ENCODE measurements around the gene PRM2. TPM values are rescaled to one million over a fixed set of nuclear protein-coding genes. Genes with fewer than 3 reads are reported as not detected.

Gene PRM2
- total RNA-seq, 1 donor from 2014 or later: not detected

GRCh38 chr16:11298143-11298900 lies 22.0 kb upstream of the PRM2 start:
- peaks cover 18% of the 10 kb centered on the region for H3K4me1 ChIP-seq
- intact Hi-C loops (cut with micrococcal nuclease): no loop called here
- peak overlapping the region; percentile 80 for H3K27ac ChIP-seq (replicated peaks)
- H3K27me3 ChIP-seq (ENCODE audit: low read depth): no peaks in the 10 kb centered on the region
- no peaks in the 10 kb centered on the region for H3K36me3 ChIP-seq
- no peak for DNase-seq
- H3K9me3 ChIP-seq (replicated peaks): no peaks in the 10 kb centered on the region
- H3K4me3 ChIP-seq: no peak overlapping the region
- no peak for TF ChIP-seq CTCF (IDR thresholded peaks at IDR 0.05; ENCODE audit: borderline replicate concordance)

DNA sequence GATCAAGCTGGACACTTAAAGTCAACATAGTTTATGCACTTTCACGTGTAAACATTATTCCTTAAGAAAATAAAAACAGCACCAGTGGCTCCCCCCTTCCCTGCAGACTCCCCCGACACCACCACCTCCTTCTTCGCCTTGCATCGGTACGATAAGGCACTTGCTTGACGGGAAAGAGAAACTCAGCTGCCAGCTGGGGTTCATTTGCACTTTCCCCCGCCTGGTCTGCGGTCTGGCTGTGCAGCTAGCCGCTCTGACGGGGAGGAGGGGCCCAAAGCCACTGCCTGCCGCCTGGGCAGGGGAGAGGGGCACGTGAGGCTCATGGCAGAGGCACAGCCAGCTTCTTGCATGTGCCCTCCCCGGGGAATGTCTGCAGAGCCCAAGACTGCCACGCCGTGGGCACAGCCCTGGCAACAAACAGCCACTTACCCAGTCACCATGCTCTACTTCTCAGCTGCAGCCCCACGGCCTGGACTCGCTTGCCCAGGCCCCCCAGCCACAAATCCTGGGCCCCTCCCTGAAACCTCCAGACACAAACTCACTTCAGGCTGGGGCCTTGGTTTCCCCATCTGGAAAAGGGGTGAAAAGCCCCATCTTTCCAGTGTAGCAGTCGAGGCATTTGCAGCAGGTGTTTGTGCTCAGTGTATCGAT lies 21.3 kb upstream of the PRM2 start:
- DNase-seq: peak; percentile 77
- peak; percentile 41 for TF ChIP-seq CTCF (IDR thresholded peaks at IDR 0.05; ENCODE audit: borderline replicate concordance)
- Histone ChIP-seq H3K9me3 (replicated peaks) (no peaks in the 10 kb centered on the region), H3K36me3 (no peaks in the 10 kb centered on the region), H3K4me3 (peak overlapping the region; percentile 47), H3K27ac (replicated peaks) (peak overlapping the region; percentile 80), H3K27me3 (ENCODE audit: low read depth) (no peaks in the 10 kb centered on the region), H3K4me1 (peaks cover 16% of the 10 kb centered on the region)
- intact Hi-C loops (cut with micrococcal nuclease): no loop called here

GRCh38 chr16:11296706-11297491 lies 20.6 kb upstream of the PRM2 start:
- Histone ChIP-seq H3K27me3 (ENCODE audit: low read depth) (no peaks in the 10 kb centered on the region), H3K4me3 (peak overlapping the region; percentile 47), H3K9me3 (replicated peaks) (no peaks in the 10 kb centered on the region), H3K27ac (replicated peaks) (peak overlapping the region; percentile 80), H3K36me3 (no peaks in the 10 kb centered on the region), H3K4me1 (peaks cover 16% of the 10 kb centered on the region)
- intact Hi-C loops (cut with micrococcal nuclease): no loop called here
- DNase-seq: no peak
- no peak for TF ChIP-seq CTCF (IDR thresholded peaks at IDR 0.05; ENCODE audit: borderline replicate concordance)

- H3K36me3 ChIP-seq: no peaks in the 10 kb centered on the region
- intact Hi-C loops (cut with micrococcal nuclease): no loop called here
- TF ChIP-seq CTCF (IDR thresholded peaks at IDR 0.05; ENCODE audit: borderline replicate concordance): no peak
- no peak overlapping the region for H3K27ac ChIP-seq (replicated peaks)
- H3K4me1 ChIP-seq: peaks cover 16% of the 10 kb centered on the region
- DNase-seq: no peak
- no peak overlapping the region for H3K4me3 ChIP-seq
- no peaks in the 10 kb centered on the region for H3K9me3 ChIP-seq (replicated peaks)
- H3K27me3 ChIP-seq (ENCODE audit: low read depth): no peaks in the 10 kb centered on the region
These were observed 20.0 kb upstream of the PRM2 start for GRCh38 chr16:11296351-11296705.

DNA sequence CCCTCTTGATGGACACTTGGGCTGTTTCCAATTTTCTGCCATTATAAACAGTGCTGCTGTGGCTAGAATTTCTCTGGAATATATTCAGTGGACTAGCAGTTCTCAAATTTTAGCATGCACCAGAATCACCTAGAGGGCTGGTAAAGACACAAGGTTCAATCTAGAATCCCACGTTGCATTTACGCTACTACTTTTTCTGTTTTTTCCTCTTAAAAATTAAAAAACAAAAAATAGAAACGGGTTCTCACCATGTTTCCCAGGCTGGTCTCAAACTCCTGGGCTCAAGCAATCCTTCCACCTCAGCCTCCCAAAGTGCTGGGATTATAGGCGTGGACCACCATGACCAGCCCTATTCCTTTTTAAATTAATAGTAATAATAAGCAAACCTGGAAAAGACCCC lies 19.4 kb upstream of the PRM2 start:
- Histone ChIP-seq H3K9me3 (replicated peaks) (no peaks in the 10 kb centered on the region), H3K4me1 (peaks cover 16% of the 10 kb centered on the region), H3K27ac (replicated peaks) (no peak overlapping the region), H3K4me3 (no peak overlapping the region), H3K27me3 (ENCODE audit: low read depth) (no peaks in the 10 kb centered on the region), H3K36me3 (no peaks in the 10 kb centered on the region)
- TF ChIP-seq CTCF (IDR thresholded peaks at IDR 0.05; ENCODE audit: borderline replicate concordance): no peak
- no peak for DNase-seq
- intact Hi-C loops (cut with micrococcal nuclease): no loop called here

Data from left ventricle myocardium inferior (tissue), 1 donor.